ENCODE measurements around the gene CES4A. TPM values are rescaled to one million over a fixed set of nuclear protein-coding genes. Genes with fewer than 3 reads are reported as not detected.
A peak's percentile ranks its signal among the peaks of the same experiment; 100 is the strongest.

Gene CES4A
- total RNA-seq, 1 experiment from 2014 or later, result not detected

DNA sequence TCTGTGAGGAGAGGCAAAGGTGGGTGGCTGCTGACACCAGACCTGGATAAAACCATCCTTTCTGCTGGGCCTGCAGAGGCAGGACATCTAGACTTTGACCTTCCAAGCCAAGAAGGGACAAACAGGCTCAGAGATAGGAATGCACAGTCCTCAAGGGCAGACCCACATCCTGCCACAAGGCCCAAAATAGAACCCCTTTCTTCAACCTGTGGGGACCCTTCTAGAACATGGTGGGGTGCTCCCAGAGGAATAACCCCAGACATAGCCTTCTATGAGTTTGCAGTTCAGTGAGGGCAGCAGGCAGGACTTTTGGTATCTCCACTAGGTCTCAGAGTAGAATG lies 36.8 kb downstream of the CES4A start:
- Histone ChIP-seq H3K27ac (no peak overlapping the region), H3K4me3 (no peak overlapping the region)
- DNase-seq (ENCODE audit: low read depth in 1 of 2, low spot score in 2 of 2), result peak in 1 of 2 experiments; percentile 16

DNA sequence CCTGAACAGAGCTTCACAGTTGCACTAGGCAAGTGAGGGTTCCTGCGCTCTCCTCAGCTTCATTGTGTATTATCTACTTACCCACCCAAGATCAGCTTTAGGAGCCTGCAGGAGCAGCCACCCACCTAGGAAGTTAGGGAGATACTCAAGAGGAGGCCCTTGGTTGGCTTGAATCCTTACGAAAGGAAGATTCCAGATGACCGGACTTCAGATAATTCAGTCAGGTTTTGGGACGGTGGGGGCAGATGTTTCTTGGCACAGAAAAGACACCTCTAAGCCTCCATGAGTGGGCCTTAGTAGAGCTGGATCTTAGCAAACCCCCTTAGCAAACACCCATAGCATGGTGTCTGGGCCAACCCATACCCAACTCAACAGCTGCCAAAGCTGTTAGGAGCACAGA lies 38.2 kb downstream of the CES4A start:
- H3K9me3 ChIP-seq (replicated peaks), result no peaks in the 10 kb centered on the region
- H3K4me1 ChIP-seq (replicated peaks), result peaks cover 16% of the 10 kb centered on the region
- no peak overlapping the region for H3K27ac ChIP-seq
- peaks cover 22% of the 10 kb centered on the region for H3K36me3 ChIP-seq
- DNase-seq (ENCODE audit: low read depth in 1 of 2, low spot score in 2 of 2), result peak in 1 of 2 experiments; percentile 10
- no peak overlapping the region for H3K4me3 ChIP-seq
- H3K27me3 ChIP-seq (replicated peaks), result no peaks in the 10 kb centered on the region

More for the DNA sequence above, 36.8 kb downstream of the CES4A start:
- Histone ChIP-seq H3K4me1 (replicated peaks) (peaks cover 13% of the 10 kb centered on the region), H3K9me3 (replicated peaks) (no peaks in the 10 kb centered on the region), H3K27me3 (replicated peaks) (no peaks in the 10 kb centered on the region), H3K36me3 (peaks cover 12% of the 10 kb centered on the region)

DNA sequence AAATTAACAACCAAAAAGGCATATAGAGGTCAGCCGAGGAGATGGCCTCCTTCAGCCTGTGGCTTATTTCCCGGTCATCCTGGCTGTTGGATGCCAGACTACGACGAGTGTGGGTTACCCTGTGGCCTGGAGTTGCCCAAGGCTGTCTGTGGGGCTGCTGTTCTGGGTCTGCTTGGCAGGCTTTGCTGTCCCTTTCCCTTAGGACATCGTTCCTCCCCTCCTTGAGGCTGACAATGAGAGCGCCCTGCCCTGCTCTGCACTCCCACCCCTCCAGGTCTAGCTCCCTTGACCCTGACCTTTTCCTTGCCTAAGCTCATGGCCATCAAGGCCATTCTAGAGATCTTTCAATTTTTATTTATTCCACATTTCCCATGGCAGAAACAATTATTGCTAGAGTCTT lies 38.7 kb downstream of the CES4A start:
- H3K9me3 ChIP-seq (replicated peaks), result no peaks in the 10 kb centered on the region
- no peak overlapping the region for H3K27ac ChIP-seq
- peaks cover 16% of the 10 kb centered on the region for H3K4me1 ChIP-seq (replicated peaks)
- no peaks in the 10 kb centered on the region for H3K27me3 ChIP-seq (replicated peaks)
- H3K36me3 ChIP-seq, result peaks cover 26% of the 10 kb centered on the region
- H3K4me3 ChIP-seq, result no peak overlapping the region
- DNase-seq (ENCODE audit: low read depth in 1 of 2, low spot score in 2 of 2), result peak in 1 of 2 experiments; percentile 23

DNA sequence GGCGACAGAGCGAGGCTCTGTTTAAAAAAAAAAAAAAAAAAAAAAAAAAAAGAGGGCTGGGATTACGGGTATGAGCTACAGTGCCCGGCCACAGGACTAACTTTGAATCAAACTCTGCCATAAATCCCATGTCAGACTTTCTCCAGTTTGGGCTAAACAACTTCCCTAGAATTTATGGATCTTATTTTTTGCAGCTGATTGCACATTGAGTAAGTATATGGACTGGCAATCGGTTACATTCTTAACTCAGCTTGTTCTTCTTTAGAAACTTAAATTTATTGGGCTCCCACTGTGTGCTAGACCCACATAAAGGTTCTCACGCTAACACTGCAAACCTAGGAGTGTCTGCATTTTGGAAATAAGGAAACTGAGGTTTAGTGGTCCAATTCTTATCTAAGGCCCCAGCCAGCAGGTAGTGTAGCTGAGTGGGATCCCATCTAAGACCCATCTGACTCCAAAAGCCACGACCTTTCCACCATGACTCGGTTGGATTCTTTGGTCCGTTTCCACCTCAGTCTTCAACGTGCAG lies 39.8 kb downstream of the CES4A start:
- peaks cover 38% of the 10 kb centered on the region for H3K36me3 ChIP-seq
- no peaks in the 10 kb centered on the region for H3K9me3 ChIP-seq (replicated peaks)
- DNase-seq (ENCODE audit: low read depth in 1 of 2, low spot score in 2 of 2), result no peak
- no peaks in the 10 kb centered on the region for H3K27me3 ChIP-seq (replicated peaks)
- H3K27ac ChIP-seq, result peak overlapping the region; percentile 94
- H3K4me3 ChIP-seq, result peak overlapping the region; percentile 100
- H3K4me1 ChIP-seq (replicated peaks), result peaks cover 16% of the 10 kb centered on the region

DNA sequence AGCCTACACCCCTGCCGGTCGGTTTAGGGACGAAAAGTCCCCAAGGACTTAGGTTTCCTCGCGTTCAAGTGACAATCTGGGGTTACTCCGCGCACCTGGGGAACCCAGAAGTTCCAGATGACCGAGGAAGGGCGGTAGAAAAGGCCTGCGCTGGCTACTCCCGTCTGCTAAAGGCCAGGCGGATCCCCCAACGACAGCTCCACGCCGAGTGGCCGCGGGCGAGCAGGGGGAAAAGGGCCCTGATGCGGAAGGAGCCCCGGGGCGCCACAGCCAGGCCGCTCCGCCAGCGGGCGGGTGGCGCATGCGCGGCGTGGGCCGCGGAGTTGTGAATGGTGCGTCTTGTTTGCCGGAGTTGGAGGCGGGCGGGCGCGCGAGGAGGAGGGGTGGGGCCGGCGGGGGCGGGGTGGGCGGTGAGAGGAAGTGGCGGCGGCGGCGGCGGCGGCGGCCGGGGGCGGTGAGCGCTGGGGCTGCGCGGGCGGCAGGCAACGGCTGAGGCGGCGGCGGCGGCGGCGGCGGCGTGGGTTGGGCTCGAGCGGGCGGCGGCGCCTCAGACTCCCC lies 40.4 kb downstream of the CES4A start, which contains the start of gene CBFB:
Gene CBFB, plus strand, starts transcription at position 454 of the 558 bp plus-strand sequence. CDS start 259 bp downstream, outside the sequence.
- peak; percentile 92 to 95 for DNase-seq (ENCODE audit: low read depth in 1 of 2, low spot score in 2 of 2)
- Histone ChIP-seq H3K4me1 (replicated peaks) (peaks cover 16% of the 10 kb centered on the region), H3K4me3 (peak within 1 kb of the TSS; percentile 100), H3K27ac (peak within 1 kb of the TSS; percentile 94), H3K27me3 (replicated peaks) (no peaks in the 10 kb centered on the region), H3K9me3 (replicated peaks) (no peaks in the 10 kb centered on the region), H3K36me3 (peaks cover 39% of the 10 kb centered on the region)

DNA sequence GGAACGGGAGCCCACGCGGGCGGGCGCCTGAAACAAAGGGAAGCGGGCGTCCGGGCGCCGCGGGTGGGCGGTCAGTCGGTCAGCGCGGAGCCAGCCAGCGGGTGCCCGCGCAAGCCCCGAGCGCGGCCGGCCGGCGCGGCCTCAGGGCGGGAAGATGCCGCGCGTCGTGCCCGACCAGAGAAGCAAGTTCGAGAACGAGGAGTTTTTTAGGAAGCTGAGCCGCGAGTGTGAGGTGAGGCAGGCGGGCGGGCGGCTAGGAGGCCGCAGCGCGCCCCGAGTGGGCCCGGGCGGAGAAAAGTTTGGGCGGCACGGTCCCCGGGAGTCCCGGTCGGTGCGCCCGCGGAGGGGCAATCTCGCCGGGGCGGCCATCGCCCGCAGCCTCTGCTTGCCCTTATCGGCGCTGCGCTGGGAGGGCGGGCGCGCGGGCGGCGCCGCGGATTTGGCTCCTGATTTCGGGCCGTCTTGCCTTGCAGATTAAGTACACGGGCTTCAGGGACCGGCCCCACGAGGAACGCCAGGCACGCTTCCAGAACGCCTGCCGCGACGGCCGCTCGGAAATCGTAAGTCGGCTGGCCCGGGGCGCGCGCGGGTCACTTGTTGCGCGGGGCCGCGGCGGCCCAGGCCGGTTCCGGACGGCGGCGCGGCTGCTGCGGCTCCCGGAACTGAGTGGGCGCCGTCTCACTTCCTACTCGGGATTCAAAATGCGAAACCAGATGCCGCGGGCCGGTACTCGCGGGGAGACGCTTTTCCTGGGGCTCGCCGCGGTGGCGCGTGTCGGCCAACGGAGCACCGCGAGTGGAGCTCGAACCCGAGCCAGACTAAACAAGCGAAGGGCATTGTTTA lies 41.1 kb downstream of the CES4A start:
- H3K4me1 ChIP-seq (replicated peaks), result peaks cover 16% of the 10 kb centered on the region
- H3K27me3 ChIP-seq (replicated peaks), result no peaks in the 10 kb centered on the region
- H3K4me3 ChIP-seq, result peak overlapping the region; percentile 100
- DNase-seq (ENCODE audit: low read depth in 1 of 2, low spot score in 2 of 2), result peak; percentile 50 to 76
- peak overlapping the region; percentile 90 for H3K27ac ChIP-seq
- peaks cover 45% of the 10 kb centered on the region for H3K36me3 ChIP-seq
- H3K9me3 ChIP-seq (replicated peaks), result no peaks in the 10 kb centered on the region

DNA sequence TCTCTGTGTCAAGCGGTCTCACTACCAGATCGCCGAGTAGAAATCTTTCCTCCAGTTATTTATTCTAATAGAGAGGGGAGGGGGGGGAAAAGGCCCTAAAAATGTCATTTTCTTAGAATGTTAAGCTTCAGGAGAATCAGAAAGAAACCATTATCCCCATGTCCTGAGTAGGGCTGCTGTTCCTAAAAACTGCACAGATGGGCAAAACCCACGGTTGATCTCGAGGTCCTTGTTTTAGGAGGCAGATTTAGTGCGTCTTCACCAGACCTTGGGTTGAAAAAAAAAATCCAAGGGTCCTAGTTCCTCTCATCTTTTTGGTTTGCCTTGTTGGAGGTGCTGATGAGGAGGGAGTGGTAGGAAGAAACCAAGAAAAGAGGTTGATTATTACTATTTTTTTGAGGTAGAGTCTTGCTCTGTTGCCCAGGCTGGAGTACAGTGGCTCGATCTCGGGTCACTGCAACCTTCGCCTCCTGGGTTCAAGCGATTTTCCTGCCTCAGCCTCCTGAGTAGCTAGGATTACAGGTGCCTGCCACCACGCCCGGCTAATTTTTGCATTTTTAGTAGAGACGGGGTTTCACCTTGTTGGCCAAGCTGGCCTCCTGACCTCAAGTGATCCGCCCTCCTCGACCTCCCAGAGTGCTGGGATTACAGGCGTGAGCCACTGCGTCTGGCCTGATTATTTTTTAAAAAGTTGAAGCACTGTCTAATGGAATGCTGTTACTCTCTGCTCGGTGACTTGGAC lies 42.0 kb downstream of the CES4A start:
- Histone ChIP-seq H3K4me3 (peak overlapping the region; percentile 100), H3K9me3 (replicated peaks) (no peaks in the 10 kb centered on the region), H3K36me3 (peaks cover 54% of the 10 kb centered on the region), H3K27me3 (replicated peaks) (no peaks in the 10 kb centered on the region), H3K4me1 (replicated peaks) (peaks cover 16% of the 10 kb centered on the region), H3K27ac (peak overlapping the region; percentile 90)
- DNase-seq (ENCODE audit: low read depth in 1 of 2, low spot score in 2 of 2), result peak; percentile 53 to 61

DNA sequence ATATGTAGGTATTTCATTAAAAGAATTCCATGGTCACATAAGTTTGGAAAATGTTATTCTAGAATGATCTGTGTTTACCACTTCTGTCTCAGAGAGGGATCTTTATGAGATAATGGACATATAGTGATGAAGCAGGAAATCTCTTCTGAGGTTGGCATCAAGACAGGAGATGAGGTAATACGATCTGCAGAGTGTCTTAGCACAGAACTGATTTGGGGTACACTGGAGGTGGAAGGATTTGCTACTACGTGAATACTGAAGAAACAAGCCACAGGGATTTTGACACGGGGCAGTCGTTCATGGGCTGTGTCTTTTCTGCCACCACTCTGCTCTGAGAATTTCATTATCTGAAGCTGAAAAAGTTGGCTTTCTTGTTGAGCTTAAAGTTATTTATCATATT lies 46.1 kb downstream of the CES4A start:
- no peaks in the 10 kb centered on the region for H3K9me3 ChIP-seq (replicated peaks)
- peaks cover 78% of the 10 kb centered on the region for H3K36me3 ChIP-seq
- no peak overlapping the region for H3K4me3 ChIP-seq
- DNase-seq (ENCODE audit: low read depth in 1 of 2, low spot score in 2 of 2), result peak in 1 of 2 experiments; percentile 13
- H3K27ac ChIP-seq, result no peak overlapping the region
- peaks cover 13% of the 10 kb centered on the region for H3K4me1 ChIP-seq (replicated peaks)
- no peaks in the 10 kb centered on the region for H3K27me3 ChIP-seq (replicated peaks)

DNA sequence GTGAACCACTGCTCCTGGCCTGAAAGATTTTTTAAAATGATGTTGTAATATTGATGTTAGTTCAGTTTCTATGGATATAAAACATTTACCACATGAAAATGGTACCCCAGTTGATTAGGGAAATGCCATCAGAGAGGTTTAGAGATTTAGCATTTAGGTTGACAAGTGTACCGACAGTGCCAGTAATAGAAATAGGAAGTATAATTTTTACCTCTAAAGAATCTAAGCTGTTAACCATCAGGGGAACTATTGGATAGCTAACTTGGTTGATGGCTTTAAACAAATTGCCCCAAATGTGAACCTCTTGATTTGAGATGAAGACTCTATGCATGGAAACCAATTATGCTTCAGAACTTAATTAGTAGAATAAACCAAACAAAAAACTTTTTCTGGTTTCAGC lies 47.0 kb downstream of the CES4A start:
- H3K4me3 ChIP-seq, result no peak overlapping the region
- H3K27me3 ChIP-seq (replicated peaks), result no peaks in the 10 kb centered on the region
- DNase-seq (ENCODE audit: low read depth in 1 of 2, low spot score in 2 of 2), result no peak
- H3K4me1 ChIP-seq (replicated peaks), result peaks cover 12% of the 10 kb centered on the region
- H3K36me3 ChIP-seq, result peaks cover 78% of the 10 kb centered on the region
- no peak overlapping the region for H3K27ac ChIP-seq
- no peaks in the 10 kb centered on the region for H3K9me3 ChIP-seq (replicated peaks)

DNA sequence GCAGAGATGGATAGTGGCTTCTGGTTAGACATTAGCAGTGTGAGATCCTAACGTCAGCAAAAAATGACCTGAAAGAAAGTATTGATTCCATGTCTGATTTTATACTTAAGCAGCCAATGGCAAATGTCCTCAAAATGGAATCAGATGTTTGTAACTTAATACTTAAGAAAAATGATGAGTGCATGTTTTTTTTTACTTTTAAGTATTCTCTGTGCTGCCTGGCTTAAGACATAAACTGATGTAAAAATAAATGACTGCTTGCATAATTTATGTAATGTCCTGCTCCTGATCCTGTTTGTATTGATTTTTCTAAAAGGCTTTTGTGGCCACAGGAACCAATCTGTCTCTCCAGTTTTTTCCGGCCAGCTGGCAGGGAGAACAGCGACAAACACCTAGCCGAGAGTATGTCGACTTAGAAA lies 47.9 kb downstream of the CES4A start:
- peaks cover 9% of the 10 kb centered on the region for H3K4me1 ChIP-seq (replicated peaks)
- no peak overlapping the region for H3K4me3 ChIP-seq
- H3K27me3 ChIP-seq (replicated peaks), result no peaks in the 10 kb centered on the region
- peaks cover 81% of the 10 kb centered on the region for H3K36me3 ChIP-seq
- DNase-seq (ENCODE audit: low read depth in 1 of 2, low spot score in 2 of 2), result no peak
- H3K9me3 ChIP-seq (replicated peaks), result no peaks in the 10 kb centered on the region
- no peak overlapping the region for H3K27ac ChIP-seq

DNA sequence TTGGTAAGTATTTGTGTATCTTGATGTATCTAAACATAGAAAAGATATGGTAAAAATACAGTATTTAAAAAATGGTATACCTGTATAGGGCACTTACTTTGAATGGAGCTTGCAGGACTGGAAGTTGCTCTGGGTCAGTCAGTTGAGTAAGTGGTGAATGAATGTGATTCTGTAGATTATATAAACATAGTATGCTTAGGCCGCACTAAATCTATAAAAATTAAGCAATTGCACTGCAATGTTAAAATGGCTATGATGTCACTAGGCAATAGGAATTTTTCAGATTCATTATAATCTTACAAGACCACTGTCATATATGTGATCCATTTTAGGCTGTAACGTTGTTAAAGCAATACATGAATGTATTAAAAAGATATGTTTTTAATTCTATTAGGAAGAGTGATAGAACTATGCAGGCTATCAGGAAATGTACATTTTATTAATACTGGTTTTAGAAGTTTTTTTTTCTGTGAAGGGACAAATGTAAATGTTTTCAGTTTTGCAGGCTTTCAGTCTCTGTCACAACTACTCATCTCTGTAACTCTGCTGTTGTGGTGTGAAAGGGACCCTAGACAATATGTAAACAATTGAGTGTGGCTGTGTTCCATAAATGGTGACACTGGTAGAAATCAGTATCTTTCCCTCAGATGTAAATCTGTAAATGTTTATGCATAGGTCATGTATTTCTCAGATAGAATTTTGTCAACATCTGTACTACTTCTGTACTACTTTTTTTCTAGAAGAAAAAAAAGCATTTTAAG lies 51.1 kb downstream of the CES4A start:
- H3K9me3 ChIP-seq (replicated peaks), result no peaks in the 10 kb centered on the region
- H3K36me3 ChIP-seq, result peaks cover 81% of the 10 kb centered on the region
- H3K27me3 ChIP-seq (replicated peaks), result no peaks in the 10 kb centered on the region
- H3K4me1 ChIP-seq (replicated peaks), result peaks cover 8% of the 10 kb centered on the region; the same call in 1 of the 2 replicates
- H3K4me3 ChIP-seq, result no peak overlapping the region
- no peak for DNase-seq (ENCODE audit: low read depth in 1 of 2, low spot score in 2 of 2)
- no peak overlapping the region for H3K27ac ChIP-seq

DNA sequence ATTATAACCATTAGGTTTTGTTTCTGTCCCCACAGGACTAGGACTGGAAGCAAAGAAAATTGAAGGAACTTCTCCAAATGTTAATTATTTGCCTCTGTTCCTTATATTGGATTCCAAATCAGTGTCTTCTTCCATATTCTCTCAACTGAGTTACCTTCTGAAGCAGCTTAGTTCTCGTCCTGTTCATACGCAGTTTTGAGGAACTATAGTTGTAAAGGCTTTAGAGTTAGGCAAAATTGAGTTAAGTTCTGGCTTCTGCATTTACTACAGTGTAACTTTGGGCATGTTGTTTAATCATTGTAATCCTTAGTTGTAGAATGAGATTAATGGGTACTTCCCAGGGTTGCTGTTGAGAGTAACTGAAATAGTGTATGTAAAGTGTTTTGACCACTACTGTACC lies 51.8 kb downstream of the CES4A start:
- Histone ChIP-seq H3K9me3 (replicated peaks) (no peaks in the 10 kb centered on the region), H3K27me3 (replicated peaks) (no peaks in the 10 kb centered on the region), H3K36me3 (peaks cover 77% of the 10 kb centered on the region), H3K27ac (no peak overlapping the region), H3K4me3 (no peak overlapping the region), H3K4me1 (replicated peaks) (peaks cover 8% of the 10 kb centered on the region; the same call in 1 of the 2 replicates)
- no peak for DNase-seq (ENCODE audit: low read depth in 1 of 2, low spot score in 2 of 2)

DNA sequence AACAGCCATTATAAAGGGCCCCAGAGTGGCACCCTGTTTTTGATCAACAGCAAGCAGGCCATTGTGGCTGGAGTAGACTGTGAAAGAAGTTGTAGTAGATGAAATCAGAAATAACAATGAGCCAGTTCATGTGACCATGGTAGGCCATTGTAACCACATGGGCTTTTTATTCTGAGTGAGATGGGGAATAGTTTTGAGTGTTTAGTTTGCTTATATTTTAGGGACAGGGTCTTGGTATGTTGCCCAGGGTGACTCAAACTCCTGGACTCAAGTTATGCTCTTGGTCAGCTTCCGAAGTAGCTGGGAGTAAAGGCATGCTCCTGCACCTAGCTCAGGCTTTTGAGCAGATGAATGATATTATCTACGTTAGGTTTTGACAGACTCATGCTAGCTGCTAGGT lies 52.5 kb downstream of the CES4A start:
- H3K4me3 ChIP-seq, result no peak overlapping the region
- no peak overlapping the region for H3K27ac ChIP-seq
- peaks cover 77% of the 10 kb centered on the region for H3K36me3 ChIP-seq
- no peaks in the 10 kb centered on the region for H3K9me3 ChIP-seq (replicated peaks)
- no peaks in the 10 kb centered on the region for H3K27me3 ChIP-seq (replicated peaks)
- peaks cover 8% of the 10 kb centered on the region; the same call in 1 of the 2 replicates for H3K4me1 ChIP-seq (replicated peaks)
- DNase-seq (ENCODE audit: low read depth in 1 of 2, low spot score in 2 of 2), result peak in 1 of 2 experiments; percentile 8
